Measurements from ENCODE around the gene TJP3.

The TJP3 gene

GRCh38 chr19:3788996-3789778 is 81.0 kb downstream of the TJP3 start:
- peak; percentile 58 for DNase-seq

- DNase-seq, result no peak
Observed at GRCh38 chr19:3790209-3790734, 82.1 kb downstream of the TJP3 start.

- no peak for DNase-seq
Observed at GRCh38 chr19:3790941-3791340, 82.8 kb downstream of the TJP3 start.

GRCh38 chr19:3792114-3792513 is 83.9 kb downstream of the TJP3 start:
- DNase-seq, result no peak

- no peak for DNase-seq
Observed at GRCh38 chr19:3793799-3794198, 85.6 kb downstream of the TJP3 start.

- no peak for DNase-seq
Observed at GRCh38 chr19:3796358-3796757, 88.2 kb downstream of the TJP3 start.

GRCh38 chr19:3798137-3798536 is 90.0 kb downstream of the TJP3 start:
- DNase-seq, result peak; percentile 61
